ENCODE measurements around the gene TRIP6. TPM values are rescaled to one million over a fixed set of nuclear protein-coding genes. Genes with fewer than 3 reads are reported as not detected.

The TRIP6 gene
- total and polyA plus RNA-seq, 2 of the 8 experiments (the other 6 are each of a cell fraction or from before 2014, with no cell fraction given): 88.4 to 103 TPM

GRCh38 chr7:100901921-100902332, 34.7 kb downstream of the TRIP6 start:
- H4K91ac ChIP-seq (replicated peaks; ENCODE audit: insufficient read length, low read length): no peak overlapping the region
- H3K23ac ChIP-seq (ENCODE audit: insufficient read length): no peak overlapping the region
- H2BK5ac ChIP-seq (ENCODE audit: low read depth, low read length): no peak overlapping the region
- no peak overlapping the region for H2BK12ac ChIP-seq (ENCODE audit: low read depth, low read length)
- no peak overlapping the region for H2AFZ ChIP-seq (ENCODE audit: low read length)
- peaks cover 0 to 5% (median 2%) of the 10 kb centered on the region in 4 experiments; a peak in 3 of 7 replicates for H3K27me3 ChIP-seq (replicated peaks in 1 of 4; ENCODE audit: control insufficient read depth in 3 of 4, extremely low read depth in 1 of 4, insufficient read depth in 3 of 4, low read length in 3 of 4)
- no peak overlapping the region for H2AK5ac ChIP-seq (ENCODE audit: low read depth, low read length)
- 76% methylated on average over 5 of the region's 5 CpGs; no CpG with 5 or more reads in 1 of the 2 experiments for WGBS, 2 experiments (ENCODE audit: extremely low coverage in 1 of 2, insufficient coverage in 1 of 2, insufficient read length in 1 of 2, insufficient replicate concordance in 2 of 2, low coverage in 1 of 2, low lambda C conversion rate in 2 of 2, missing lambda C conversion rate in 1 of 2)
- H4K5ac ChIP-seq (ENCODE audit: insufficient read length, low read depth, low read length): no peak overlapping the region
- no peaks in the 10 kb centered on the region for H3K9me3 ChIP-seq (ENCODE audit: insufficient read depth in 2 of 2, low read depth in 1 of 2, low read length in 1 of 2)
- no peak overlapping the region for H3K14ac ChIP-seq (ENCODE audit: insufficient read length)
- ChIA-PET POLR2A (ENCODE audit: partially characterized antibody) (no interaction called here), CTCF (ENCODE audit: partially characterized antibody) (interaction anchor here (0.6 to 3.0 kb wide), 5 partner anchors 14 to 175 kb away, joined by 3 to 13 read pairs (median 4); no protein-coding TSS in a partner anchor)
- H3K18ac ChIP-seq (ENCODE audit: extremely low read depth, low read length): no peak overlapping the region
- H3K23me2 ChIP-seq (ENCODE audit: low read depth, low read length): no peaks in the 10 kb centered on the region
- H4K8ac ChIP-seq (ENCODE audit: extremely low read depth, insufficient read depth, low read length): no peak overlapping the region
- H3K4me1 ChIP-seq (replicated peaks in 1 of 4; ENCODE audit: control insufficient read depth in 3 of 4, insufficient read depth in 4 of 4, low read length in 3 of 4): peaks cover 0 to 2% (median 0%) of the 10 kb centered on the region in 4 experiments; a peak in 2 of 7 replicates
- H2BK15ac ChIP-seq (ENCODE audit: low read length): no peak overlapping the region
- H3K36me3 ChIP-seq (ENCODE audit: control insufficient read depth in 2 of 4, insufficient read depth in 4 of 4, low read length in 3 of 4): no peaks in the 10 kb centered on the region
- H3K56ac ChIP-seq (replicated peaks; ENCODE audit: insufficient read length, low read depth, low read length): no peak overlapping the region
- H3K9ac ChIP-seq (replicated peaks in 1 of 4; ENCODE audit: extremely low read depth in 1 of 4, low read depth in 3 of 4, low read length in 3 of 4): no peak overlapping the region
- TF ChIP-seq CHD2 (IDR thresholded peaks at IDR 0.05; ENCODE audit: low read length) (no peak), RNF2 (IDR thresholded peaks at IDR 0.05; ENCODE audit: borderline replicate concordance, low read depth, low read length, missing control alignments, poor library complexity, severe bottlenecking) (no peak), EP300 (IDR thresholded peaks at IDR 0.05; ENCODE audit: borderline replicate concordance in 1 of 2, low read depth in 2 of 2, low read length in 2 of 2) (no peak), BACH1 (IDR thresholded peaks at IDR 0.05; ENCODE audit: low read length) (no peak), CTBP2 (IDR thresholded peaks at IDR 0.05; ENCODE audit: borderline replicate concordance, insufficient read depth, insufficient read length, low read length) (no peak), TCF12 (IDR thresholded peaks at IDR 0.05; ENCODE audit: low read depth, low read length) (no peak), GTF2F1 (IDR thresholded peaks at IDR 0.05; ENCODE audit: borderline replicate concordance, low read depth, low read length) (no peak), SIX5 (IDR thresholded peaks at IDR 0.05; ENCODE audit: low read depth, low read length) (no peak), KDM4A (IDR thresholded peaks at IDR 0.05; ENCODE audit: low read depth, low read length, severe bottlenecking) (no peak), EZH2 (IDR thresholded peaks at IDR 0.05; ENCODE audit: low read depth, low read length, severe bottlenecking) (no peak), TAF7 (optimal IDR thresholded peaks at IDR 0.05; ENCODE audit: borderline replicate concordance, low read depth, low read length) (no peak), POU5F1 (IDR thresholded peaks at IDR 0.05; ENCODE audit: low read depth, low read length) (no peak)
- no peak for DNase-seq (ENCODE audit: low read depth in 1 of 2, low spot score in 2 of 2)
- no peak overlapping the region for H3K4me3 ChIP-seq (ENCODE audit: extremely low read depth in 1 of 4, insufficient read depth in 2 of 4, low read depth in 3 of 4, low read length in 4 of 4)
- no peaks in the 10 kb centered on the region for H4K20me1 ChIP-seq (replicated peaks in 1 of 2; ENCODE audit: control insufficient read depth in 1 of 2, insufficient read depth in 2 of 2, low read length in 2 of 2)
- FAIRE-seq: no peak
- H3K4ac ChIP-seq (replicated peaks; ENCODE audit: insufficient read length, low read depth, low read length): no peak overlapping the region
- H2BK120ac ChIP-seq (replicated peaks; ENCODE audit: low read depth, low read length): no peak overlapping the region
- H3K4me2 ChIP-seq (ENCODE audit: insufficient read depth in 1 of 2, low read depth in 2 of 2, low read length in 2 of 2): no peak overlapping the region
- H3K27ac ChIP-seq (ENCODE audit: low read depth, low read length): no peak overlapping the region
- H3K79me2 ChIP-seq (ENCODE audit: control insufficient read depth in 1 of 2, insufficient read depth in 2 of 2, low read length in 2 of 2): no peaks in the 10 kb centered on the region
- H3K79me1 ChIP-seq (ENCODE audit: low read depth, low read length): no peaks in the 10 kb centered on the region
- H2BK20ac ChIP-seq (ENCODE audit: low read length): no peak overlapping the region
